ENCODE measurements around the gene TEAD3. TPM values are rescaled to one million over a fixed set of nuclear protein-coding genes. Genes with fewer than 3 reads are reported as not detected.

TEAD3 gene
- total RNA-seq, 4 donors from 2014 or later: 58.3 to 122 (median 72.5) TPM

DNA sequence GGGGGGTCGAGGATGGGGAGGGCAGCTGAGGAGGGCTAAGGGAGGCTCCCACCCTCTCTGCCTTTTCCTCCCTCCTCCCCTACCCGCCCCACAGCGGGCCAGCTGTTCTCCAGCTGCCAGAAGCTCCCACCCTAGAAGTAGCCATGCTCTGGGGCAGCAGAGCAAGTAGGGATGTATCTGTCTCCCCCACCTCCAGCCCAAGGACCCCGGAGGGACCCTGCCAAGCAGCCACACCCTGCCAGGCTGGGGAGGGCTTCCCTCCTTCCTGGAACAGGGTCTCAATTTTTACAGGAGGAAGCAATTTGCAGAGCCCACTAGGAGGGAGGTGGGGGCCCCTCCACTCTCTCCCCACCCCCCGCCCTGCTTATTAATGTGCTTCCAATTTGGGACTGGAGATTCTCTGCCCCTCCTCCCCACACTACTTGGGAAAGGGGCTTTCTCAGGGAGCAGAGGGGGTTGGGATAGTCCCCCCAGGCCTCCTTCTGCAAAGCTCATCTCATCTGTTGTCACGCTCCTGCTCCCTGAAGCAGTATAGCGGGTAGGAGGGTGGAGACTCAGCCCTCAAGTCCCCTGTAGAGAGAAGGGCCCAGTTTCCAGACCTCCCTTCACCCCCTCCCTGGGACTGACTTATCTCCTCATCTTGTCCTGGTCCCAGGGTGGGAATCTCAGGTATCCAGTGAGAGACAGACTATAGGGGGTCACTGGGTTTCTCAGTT is 4.5 kb downstream of the TEAD3 start:
- ATAC-seq: no peak
- Histone ChIP-seq H3K4me1 (peaks cover 2 to 91% (median 58%) of the 10 kb centered on the region in 3 donors), H3K4me3 (peak overlapping the region in 1 of 2 donors; percentile 96), H3K36me3 (no peaks in the 10 kb centered on the region), H3K27ac (peak overlapping the region; percentile 90 to 100 (median 98)), H3K27me3 (no peaks in the 10 kb centered on the region), H3K9me3 (no peaks in the 10 kb centered on the region)
- TF ChIP-seq POLR2A (IDR thresholded peaks at IDR 0.05): no peak
- TF ChIP-seq, protein P1, sequence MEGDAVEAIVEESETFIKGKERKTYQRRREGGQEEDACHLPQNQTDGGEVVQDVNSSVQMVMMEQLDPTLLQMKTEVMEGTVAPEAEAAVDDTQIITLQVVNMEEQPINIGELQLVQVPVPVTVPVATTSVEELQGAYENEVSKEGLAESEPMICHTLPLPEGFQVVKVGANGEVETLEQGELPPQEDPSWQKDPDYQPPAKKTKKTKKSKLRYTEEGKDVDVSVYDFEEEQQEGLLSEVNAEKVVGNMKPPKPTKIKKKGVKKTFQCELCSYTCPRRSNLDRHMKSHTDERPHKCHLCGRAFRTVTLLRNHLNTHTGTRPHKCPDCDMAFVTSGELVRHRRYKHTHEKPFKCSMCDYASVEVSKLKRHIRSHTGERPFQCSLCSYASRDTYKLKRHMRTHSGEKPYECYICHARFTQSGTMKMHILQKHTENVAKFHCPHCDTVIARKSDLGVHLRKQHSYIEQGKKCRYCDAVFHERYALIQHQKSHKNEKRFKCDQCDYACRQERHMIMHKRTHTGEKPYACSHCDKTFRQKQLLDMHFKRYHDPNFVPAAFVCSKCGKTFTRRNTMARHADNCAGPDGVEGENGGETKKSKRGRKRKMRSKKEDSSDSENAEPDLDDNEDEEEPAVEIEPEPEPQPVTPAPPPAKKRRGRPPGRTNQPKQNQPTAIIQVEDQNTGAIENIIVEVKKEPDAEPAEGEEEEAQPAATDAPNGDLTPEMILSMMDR (IDR thresholded peaks at IDR 0.05): no peak
- no peak for TF ChIP-seq POLR2AphosphoS5 (IDR thresholded peaks at IDR 0.05)
- no peak for TF ChIP-seq EP300 (IDR thresholded peaks at IDR 0.05)
- WGBS, 2 donors (ENCODE audit: low coverage in 1 of 2): no CpG with 5 or more reads among the region's 7 CpGs

DNA sequence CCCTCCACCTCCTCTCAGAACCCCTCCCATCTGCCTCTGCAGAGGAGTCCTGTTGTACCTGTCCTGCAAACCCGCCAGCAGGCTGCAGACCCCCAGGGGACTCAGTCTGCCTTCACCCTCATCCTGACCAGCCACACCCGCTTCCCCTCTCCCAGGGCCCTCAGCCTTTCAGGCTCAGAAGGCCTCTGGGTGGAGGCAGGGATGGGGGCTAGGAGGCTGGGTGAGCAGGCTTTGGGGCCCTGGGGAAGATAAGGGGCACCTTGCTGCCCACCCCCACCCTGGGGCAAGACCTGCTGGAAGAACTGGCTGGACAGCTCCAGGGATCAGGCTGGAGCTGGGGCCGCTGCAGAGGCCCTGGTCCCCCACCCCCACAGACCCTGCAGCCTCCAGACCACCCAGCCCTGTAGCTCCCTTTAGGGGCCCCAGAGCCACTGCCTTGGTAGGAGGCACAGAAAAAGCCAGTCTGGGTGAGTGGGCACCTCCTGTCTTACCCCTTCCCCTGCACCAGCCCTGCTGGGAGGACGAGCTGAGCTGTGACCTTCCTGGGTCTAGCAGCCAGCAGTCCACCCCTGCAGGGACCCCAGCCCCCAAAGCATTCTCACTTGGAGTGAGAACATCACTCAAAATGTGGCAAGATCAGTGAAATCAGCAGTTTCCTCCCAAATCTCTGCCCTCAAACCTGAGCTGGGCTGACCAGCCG is 5.2 kb downstream of the TEAD3 start:
- 0% methylated on average over 1 of the region's 5 CpGs; no CpG with 5 or more reads in 1 of the 2 donors for WGBS, 2 donors (ENCODE audit: low coverage in 1 of 2)
- no peak for ATAC-seq
- peaks cover 2 to 96% (median 63%) of the 10 kb centered on the region in 3 donors for H3K4me1 ChIP-seq
- H3K9me3 ChIP-seq: no peaks in the 10 kb centered on the region
- no peaks in the 10 kb centered on the region for H3K36me3 ChIP-seq
- TF ChIP-seq, protein P1 (IDR thresholded peaks at IDR 0.05): no peak
- TF ChIP-seq POLR2AphosphoS5 (IDR thresholded peaks at IDR 0.05) (no peak), EP300 (IDR thresholded peaks at IDR 0.05) (no peak), POLR2A (IDR thresholded peaks at IDR 0.05) (no peak)
- H3K27ac ChIP-seq: peak overlapping the region; percentile 90 to 100 (median 98)
- H3K27me3 ChIP-seq: no peaks in the 10 kb centered on the region
- H3K4me3 ChIP-seq: peak overlapping the region in 1 of 2 donors; percentile 96

DNA sequence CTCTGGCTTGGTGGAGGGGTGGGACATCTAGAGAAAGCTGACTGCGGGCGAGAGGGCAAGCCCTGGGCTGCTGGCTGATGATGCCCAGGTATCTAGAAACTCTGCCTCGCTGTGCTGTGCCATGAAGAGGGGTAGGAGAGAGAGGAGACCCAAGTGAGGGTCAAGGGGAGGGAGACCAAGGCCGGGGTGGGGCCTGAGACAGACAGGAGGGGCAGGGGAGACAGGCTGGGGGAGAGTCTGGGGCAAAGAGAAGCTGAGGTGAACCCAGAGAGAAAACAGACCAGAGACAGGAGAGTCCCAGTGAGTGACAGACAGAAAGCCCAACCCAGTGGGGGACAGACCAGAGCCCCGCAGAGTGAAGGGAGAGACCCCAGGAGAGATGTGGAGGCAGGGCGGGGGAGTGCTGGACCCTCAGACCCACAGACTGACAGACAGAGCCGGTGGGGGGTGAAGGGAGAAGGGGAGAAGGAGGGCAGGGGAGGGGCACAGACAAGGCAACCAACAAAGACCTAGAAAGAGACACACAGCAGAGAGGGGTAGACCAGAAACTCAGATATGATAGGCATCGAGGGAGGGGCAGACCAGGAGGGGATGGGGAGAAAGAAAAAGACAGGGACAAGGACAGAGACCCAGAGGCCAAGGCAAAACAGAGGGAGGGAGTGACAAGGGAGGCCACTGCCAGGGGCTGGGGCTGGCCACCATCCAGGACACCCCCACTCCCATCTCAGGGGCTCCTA is 5.9 kb downstream of the TEAD3 start:
- H3K4me3 ChIP-seq: peak overlapping the region; percentile 3 to 96
- H3K36me3 ChIP-seq: no peaks in the 10 kb centered on the region
- 15 to 31% methylated on average over 4 to 6 of the region's 8 CpGs for WGBS, 2 donors (ENCODE audit: low coverage in 1 of 2)
- no peaks in the 10 kb centered on the region for H3K9me3 ChIP-seq
- no peak for ATAC-seq
- peak overlapping the region; percentile 90 to 100 (median 98) for H3K27ac ChIP-seq
- H3K4me1 ChIP-seq: peaks cover 2 to 100% (median 71%) of the 10 kb centered on the region in 3 donors
- TF ChIP-seq POLR2AphosphoS5 (IDR thresholded peaks at IDR 0.05) (no peak), POLR2A (IDR thresholded peaks at IDR 0.05) (no peak), EP300 (IDR thresholded peaks at IDR 0.05) (no peak)
- TF ChIP-seq, protein P1 (IDR thresholded peaks at IDR 0.05): no peak
- no peaks in the 10 kb centered on the region for H3K27me3 ChIP-seq

DNA sequence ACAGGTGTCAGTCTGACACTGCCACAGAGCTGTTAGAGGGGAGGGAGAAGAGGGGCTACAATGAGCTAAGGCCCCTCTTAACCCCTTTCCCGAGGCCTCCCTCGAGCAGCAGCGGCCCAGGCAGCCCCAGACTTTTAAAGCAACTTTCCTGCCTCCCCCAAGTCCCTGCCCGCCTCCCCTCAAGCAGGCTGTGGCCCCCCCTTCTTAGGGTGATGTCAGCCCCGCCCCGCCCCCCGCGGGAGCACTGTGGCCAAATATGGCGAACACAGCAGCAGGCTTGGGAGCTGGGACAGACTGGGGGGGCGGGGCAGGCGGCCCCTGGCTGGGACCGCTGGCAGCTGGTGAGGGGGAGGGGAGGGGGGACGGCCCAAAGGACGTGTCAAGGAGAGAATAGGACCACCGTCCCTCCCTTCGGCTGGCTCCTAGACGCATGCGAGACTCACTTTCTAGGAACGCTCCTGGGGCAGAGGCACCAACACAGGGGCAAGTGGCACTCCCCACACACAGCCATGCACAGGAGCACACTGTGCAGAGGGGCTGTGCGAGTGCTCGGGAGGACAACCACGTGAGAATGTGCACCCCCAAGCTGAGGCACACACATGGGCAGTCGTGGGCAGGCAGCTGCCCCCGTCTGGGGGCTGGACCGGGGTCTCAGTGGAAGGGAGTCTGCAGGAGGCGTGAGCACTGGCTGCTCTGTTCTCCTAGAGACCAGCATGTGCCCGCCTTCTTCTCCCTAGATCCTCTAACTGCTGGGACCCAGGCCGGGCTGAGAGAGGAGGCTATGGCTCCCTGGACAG is 6.7 kb downstream of the TEAD3 start:
- Histone ChIP-seq H3K27ac (peak overlapping the region; percentile 90 to 100 (median 98)), H3K4me3 (peak overlapping the region; percentile 3 to 96), H3K9me3 (no peaks in the 10 kb centered on the region), H3K4me1 (peaks cover 5 to 100% (median 78%) of the 10 kb centered on the region in 3 donors), H3K36me3 (no peaks in the 10 kb centered on the region), H3K27me3 (no peaks in the 10 kb centered on the region)
- TF ChIP-seq POLR2AphosphoS5 (IDR thresholded peaks at IDR 0.05): peak; percentile 57
- TF ChIP-seq POLR2A (IDR thresholded peaks at IDR 0.05): peak; percentile 14 to 29
- TF ChIP-seq, protein P1 (IDR thresholded peaks at IDR 0.05): no peak
- TF ChIP-seq EP300 (IDR thresholded peaks at IDR 0.05): no peak
- 4 to 16% methylated on average over 3 to 11 of the region's 28 CpGs for WGBS, 2 donors (ENCODE audit: low coverage in 1 of 2)
- peak; percentile 75 for ATAC-seq
